ENCODE measurements around the gene STUB1.

STUB1 gene

GRCh38 chr16:726438-727290 lies 46.5 kb downstream of the STUB1 start, which contains the start of the genes CCDC78 and HAGHL:
TSS of gene CCDC78 (minus strand) at chr16:726443. CDS start at chr16:726367, 76 bp downstream.
TSS of gene HAGHL (plus strand) at chr16:727106. CDS start at chr16:727510, 404 bp downstream.
- DNase-seq, result peak; percentile 92

GRCh38 chr16:727291-727977 lies 47.2 kb downstream of the STUB1 start:
- peak; percentile 65 for DNase-seq

- peak; percentile 97 for DNase-seq
Measured at GRCh38 chr16:728131-728889, 48.1 kb downstream of the STUB1 start.

GRCh38 chr16:728890-729744 lies 48.9 kb downstream of the STUB1 start:
- DNase-seq, result peak; percentile 45

GRCh38 chr16:729768-730665 lies 49.8 kb downstream of the STUB1 start:
- DNase-seq, result no peak

GRCh38 chr16:730666-731509 lies 50.7 kb downstream of the STUB1 start:
- DNase-seq, result no peak

- no peak for DNase-seq
Measured at GRCh38 chr16:732332-732731, 52.1 kb downstream of the STUB1 start.

Measured in NCI-H69 (cell line).